Stimulated activated CD8-positive, alpha-beta memory T cell treated with anti-CD3 and anti-CD28 coated beads, Interleukin-7, amount 100 ng/mL, for 4 hours (primary cell): Measurements from ENCODE around the gene FAAP24.
"Not testable (repeated sequence)": the region's sequence is repeated elsewhere in the genome, so short reads cannot be mapped to it uniquely, and the experiment has no call there.

ENCODE experiments used
- DNase-seq, 2 donors: peaks; one replicate each; pipeline ENCODE4 v3.0.0-alpha.2; 2020; ENCODE audit warnings: low read depth in 2 of 2

FAAP24 gene

DNA sequence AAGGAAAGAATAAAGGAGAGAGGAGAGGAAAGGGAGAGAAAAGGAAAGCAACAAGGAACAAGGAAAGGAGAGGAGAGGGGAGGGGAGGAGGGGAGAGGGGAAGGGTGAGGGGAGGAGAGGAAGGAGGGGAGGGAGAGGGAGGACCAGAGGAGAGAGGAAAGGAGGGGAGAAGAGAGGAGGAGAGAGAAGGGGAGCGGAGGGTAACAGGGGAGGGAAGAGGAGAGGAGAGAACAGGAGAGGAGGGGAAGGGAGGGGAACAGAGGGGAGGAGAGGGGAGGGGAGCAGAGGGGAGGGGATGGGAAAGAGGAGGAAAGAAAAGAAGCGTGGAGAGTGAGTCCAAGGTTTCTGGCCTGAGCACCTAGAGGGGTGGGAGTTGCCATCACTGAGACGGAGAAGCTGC lies 26.7 kb downstream of the FAAP24 start:
- DNase-seq, result no peak

GRCh38 chr19:33000510-33000909 lies 28.5 kb downstream of the FAAP24 start:
- no peak for DNase-seq

DNA sequence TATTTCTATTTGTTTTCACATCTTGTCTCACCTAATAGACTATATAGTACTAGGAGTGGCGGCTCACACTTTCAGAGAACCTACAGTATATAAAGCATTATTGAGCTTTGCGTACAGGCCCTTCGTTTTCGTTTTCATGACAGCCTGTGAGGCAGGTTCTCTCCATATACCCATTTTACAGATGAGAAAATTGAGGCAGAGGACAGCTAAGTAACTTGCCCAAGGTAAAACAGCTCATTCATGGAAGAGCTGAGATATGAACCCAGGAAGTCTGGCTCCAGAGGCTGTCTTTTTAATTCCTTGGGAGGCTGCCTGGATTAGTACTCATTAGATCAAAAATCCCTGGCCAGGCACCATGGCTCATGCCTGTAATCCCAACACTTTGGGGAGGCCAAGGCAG lies 28.9 kb downstream of the FAAP24 start:
- DNase-seq, result no peak

- DNase-seq, result not testable (repeated sequence)
Measured at GRCh38 chr19:33002126-33002865, 30.3 kb downstream of the FAAP24 start.

DNA sequence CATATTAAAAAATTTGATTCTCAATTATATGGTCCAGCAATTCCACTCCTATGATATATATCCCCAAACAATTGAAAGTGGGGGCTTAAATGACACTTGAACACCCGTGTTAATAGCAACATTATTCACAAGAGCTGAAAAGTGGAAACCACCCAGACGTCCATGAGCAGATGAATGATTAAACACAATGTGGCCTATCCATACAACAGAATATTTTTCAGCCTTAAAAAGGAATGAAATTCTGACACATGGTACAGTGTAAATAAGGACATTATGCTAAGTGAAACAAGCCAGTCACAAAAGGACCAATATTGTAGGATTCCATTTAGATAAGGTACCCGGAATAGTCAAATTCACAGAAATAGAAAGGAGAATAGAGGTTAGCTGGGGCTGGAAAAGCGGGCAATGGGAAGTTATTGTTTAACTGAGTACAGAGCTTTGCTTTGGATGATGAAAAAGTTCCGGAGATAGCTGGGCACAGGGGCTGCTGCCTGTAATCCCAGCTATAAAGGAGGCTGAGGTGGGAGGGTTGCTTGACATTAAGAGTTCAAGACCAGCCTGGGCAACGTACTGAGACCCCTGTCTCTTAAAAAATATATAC lies 31.5 kb downstream of the FAAP24 start:
- not testable (repeated sequence) for DNase-seq

GRCh38 chr19:33005440-33005839 lies 33.4 kb downstream of the FAAP24 start:
- no peak for DNase-seq

- no peak for DNase-seq
Measured at GRCh38 chr19:33008738-33009137, 36.7 kb downstream of the FAAP24 start.

- not testable (repeated sequence) for DNase-seq
Measured at GRCh38 chr19:33010891-33011290, 38.8 kb downstream of the FAAP24 start.

DNA sequence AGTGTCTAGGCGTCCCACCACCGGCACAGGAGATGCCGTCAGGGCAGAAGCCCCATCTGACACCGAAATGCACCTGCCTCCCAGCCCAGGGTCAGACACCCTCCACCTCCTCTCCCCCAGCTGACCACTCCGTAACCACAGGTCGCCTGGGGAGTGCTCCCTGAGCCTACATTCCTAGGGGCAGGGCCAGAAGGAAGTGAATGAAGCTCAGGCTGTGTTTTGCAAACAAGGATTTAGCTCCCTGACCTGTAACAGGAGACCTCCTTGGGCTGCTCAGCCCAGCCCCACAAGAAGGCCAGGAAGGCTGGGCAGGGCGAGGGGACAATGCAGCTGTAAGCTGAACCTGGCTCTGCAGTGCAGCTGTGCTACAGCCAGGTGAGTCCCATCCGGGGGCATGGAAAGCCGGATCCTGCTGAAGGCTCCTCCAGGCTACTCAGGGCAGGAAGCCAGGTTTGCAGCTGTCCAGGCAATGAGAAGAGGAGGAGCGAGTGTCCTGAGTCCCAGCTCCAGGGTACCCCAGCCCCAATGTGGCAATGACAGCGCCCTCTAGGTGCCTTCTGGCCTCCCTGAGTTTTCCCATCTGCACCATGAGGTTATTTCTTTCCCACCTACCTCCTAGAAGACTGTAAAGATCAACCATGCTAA lies 50.6 kb downstream of the FAAP24 start:
- DNase-seq, result no peak

- DNase-seq, result no peak
Measured at GRCh38 chr19:33024398-33024797, 52.4 kb downstream of the FAAP24 start.

DNA sequence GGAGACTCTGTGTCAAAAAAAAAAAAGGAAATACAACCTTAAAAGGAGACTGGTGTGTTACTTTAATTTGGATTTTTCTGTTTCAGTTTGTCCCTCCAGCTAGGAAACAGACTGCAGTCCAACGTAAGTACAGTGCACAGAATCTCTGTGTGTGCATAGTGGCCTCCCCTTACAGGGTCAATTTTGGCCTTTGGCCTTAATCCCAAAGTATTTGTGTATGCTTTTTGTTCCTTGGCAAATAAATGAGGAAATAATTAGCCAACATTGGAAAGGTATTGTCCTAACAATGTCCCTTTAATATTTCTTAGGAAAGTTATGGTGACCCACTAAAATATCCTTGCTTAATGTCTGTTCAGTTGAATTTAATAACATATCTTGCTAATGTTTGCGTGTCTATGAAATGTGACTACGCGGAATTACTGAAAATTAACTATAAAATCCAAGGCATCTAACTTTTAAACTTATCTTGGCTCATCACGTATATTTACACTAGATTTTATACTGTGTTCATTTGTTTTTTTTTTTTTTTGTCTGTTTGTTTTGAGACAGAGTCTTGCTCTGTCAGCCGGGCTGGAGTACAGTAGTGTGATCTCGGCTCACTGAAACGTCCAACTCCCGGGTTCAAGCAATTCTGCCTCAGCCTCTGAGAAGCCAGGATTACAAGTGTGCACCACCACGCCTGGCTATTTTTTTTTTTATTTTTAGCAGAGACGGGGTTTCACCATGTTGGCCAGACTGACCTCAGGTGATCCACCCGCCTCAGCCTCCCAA lies 53.6 kb downstream of the FAAP24 start:
- not testable (repeated sequence) for DNase-seq

DNA sequence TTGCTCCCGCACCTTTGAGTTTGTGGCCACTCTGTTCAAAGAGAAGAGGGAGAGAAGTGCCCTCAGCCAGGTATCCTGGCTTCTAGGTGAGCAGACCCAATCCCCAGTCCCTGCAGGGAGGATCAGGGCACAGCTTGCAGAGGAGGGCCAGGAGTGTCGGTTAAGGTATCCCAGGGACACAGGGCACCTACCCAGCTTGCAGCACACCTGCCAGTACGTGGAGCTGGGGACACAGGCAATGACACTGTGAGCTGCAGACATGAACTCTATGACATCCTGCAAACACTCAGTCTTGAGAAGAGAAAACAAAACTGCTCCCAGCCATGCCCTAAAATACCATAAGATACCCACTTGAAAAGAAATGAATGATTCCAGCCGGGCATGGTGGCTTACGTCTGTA lies 54.6 kb downstream of the FAAP24 start:
- not testable (repeated sequence) for DNase-seq
